ENCODE measurements around the gene ROR2. TPM values are rescaled to one million over a fixed set of nuclear protein-coding genes. Genes with fewer than 3 reads are reported as not detected.

ROR2 gene
- total RNA-seq, 2 donors from 2014 or later = 0.21 to 0.68 TPM

DNA sequence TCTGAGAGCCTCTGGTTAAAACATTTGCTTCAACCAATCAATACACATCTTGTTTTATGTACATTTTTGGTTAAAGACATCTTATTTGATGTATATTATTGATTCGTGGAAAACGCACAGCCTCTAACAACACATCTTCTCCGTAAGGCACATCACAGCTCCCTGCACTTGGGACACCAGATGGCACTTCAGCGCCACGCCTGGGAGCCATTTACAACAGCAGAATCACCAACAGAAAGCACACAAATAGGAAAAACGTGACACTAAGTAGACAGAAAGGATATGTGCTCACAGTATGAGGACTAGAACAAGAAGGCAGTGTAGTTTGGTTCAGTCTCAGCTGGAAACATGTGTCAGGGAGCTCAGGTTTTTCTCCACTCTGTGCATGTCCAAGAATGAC lies 199.7 kb downstream of the ROR2 start:
- no peak for DNase-seq (ENCODE audit: low spot score)
- Histone ChIP-seq H3K36me3 (no peaks in the 10 kb centered on the region), H3K4me1 (ENCODE audit: control insufficient read depth in 1 of 2, low read depth in 2 of 2) (no peaks in the 10 kb centered on the region), H3K4me3 (no peak overlapping the region), H3K9me3 (no peaks in the 10 kb centered on the region), H3K27ac (no peak overlapping the region), H3K27me3 (replicated peaks; ENCODE audit: insufficient read depth) (no peaks in the 10 kb centered on the region)
- ATAC-seq (ENCODE audit: insufficient number of reproducible peaks, low FRiP score, low read depth) = no peak
- TF ChIP-seq, protein P1, sequence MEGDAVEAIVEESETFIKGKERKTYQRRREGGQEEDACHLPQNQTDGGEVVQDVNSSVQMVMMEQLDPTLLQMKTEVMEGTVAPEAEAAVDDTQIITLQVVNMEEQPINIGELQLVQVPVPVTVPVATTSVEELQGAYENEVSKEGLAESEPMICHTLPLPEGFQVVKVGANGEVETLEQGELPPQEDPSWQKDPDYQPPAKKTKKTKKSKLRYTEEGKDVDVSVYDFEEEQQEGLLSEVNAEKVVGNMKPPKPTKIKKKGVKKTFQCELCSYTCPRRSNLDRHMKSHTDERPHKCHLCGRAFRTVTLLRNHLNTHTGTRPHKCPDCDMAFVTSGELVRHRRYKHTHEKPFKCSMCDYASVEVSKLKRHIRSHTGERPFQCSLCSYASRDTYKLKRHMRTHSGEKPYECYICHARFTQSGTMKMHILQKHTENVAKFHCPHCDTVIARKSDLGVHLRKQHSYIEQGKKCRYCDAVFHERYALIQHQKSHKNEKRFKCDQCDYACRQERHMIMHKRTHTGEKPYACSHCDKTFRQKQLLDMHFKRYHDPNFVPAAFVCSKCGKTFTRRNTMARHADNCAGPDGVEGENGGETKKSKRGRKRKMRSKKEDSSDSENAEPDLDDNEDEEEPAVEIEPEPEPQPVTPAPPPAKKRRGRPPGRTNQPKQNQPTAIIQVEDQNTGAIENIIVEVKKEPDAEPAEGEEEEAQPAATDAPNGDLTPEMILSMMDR (IDR thresholded peaks at IDR 0.05) = no peak

DNA sequence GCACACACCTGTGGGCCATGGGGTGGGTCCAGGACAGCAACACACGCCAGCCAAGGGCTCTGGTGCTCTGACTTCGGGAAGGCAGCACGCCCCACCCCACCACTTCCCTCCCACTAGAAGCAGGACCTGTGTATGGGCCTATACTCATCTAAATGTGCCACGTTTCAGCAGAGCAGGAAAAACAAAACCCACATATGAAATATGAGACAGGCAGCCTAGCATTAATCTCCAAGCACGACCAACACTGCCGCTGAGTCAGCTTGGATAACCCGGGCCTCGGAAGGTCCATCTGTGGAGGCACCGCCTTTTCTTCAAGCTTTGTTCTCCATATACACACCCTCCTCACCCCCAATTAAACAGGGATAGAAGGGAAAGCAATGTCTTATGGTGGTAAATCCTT lies 203.1 kb downstream of the ROR2 start:
- no peak for ATAC-seq (ENCODE audit: insufficient number of reproducible peaks, low FRiP score, low read depth)
- H3K4me3 ChIP-seq = no peak overlapping the region
- no peak overlapping the region for H3K27ac ChIP-seq
- no peaks in the 10 kb centered on the region for H3K4me1 ChIP-seq (ENCODE audit: control insufficient read depth in 1 of 2, low read depth in 2 of 2)
- DNase-seq (ENCODE audit: low spot score) = no peak
- no peaks in the 10 kb centered on the region for H3K36me3 ChIP-seq
- H3K9me3 ChIP-seq = no peaks in the 10 kb centered on the region
- TF ChIP-seq, protein P1 (IDR thresholded peaks at IDR 0.05) = no peak
- H3K27me3 ChIP-seq (replicated peaks; ENCODE audit: insufficient read depth) = no peaks in the 10 kb centered on the region

DNA sequence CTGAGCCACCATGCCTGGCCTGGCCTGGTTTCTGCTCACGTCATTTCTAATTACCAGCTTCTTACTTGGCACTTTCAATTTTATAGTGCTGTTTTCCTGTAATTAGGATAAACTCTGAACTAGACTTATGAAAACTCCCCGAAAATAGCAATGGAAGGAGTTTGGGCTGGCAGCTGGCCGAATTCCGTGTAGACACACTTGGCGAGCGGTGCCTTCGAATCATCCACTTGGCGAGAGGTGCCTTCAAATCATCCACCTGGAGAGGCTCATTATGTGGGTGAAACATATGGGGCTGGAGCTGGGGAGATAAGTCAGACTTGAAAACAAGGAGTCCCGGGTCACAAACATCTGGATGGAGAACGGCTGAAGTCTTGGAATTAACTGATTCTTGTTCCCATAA lies 203.7 kb downstream of the ROR2 start:
- Histone ChIP-seq H3K9me3 (no peaks in the 10 kb centered on the region), H3K27ac (no peak overlapping the region), H3K27me3 (replicated peaks; ENCODE audit: insufficient read depth) (no peaks in the 10 kb centered on the region), H3K4me1 (ENCODE audit: control insufficient read depth in 1 of 2, low read depth in 2 of 2) (no peaks in the 10 kb centered on the region), H3K36me3 (no peaks in the 10 kb centered on the region), H3K4me3 (no peak overlapping the region)
- TF ChIP-seq, protein P1 (IDR thresholded peaks at IDR 0.05) = no peak
- ATAC-seq (ENCODE audit: insufficient number of reproducible peaks, low FRiP score, low read depth) = no peak
- DNase-seq (ENCODE audit: low spot score) = no peak

DNA sequence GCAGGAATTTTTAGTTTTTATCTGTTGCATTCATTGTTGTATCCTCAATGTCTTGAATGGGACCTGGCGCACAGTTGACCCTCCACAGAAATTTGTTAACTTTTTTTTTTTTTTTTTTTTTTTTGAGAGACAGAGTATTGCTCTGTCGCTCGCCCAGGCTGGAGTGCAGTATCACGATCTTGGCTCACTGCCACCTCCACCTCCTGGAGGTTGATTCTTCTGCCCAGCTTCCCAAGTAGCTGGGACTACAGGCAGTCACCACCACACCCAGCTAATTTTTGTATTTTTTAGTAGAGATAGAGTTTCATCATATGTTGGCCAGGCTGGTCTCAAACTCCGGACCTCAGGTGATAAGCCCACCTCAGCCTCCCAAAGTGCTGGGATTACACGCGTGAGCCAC lies 205.9 kb downstream of the ROR2 start:
- no peak for ATAC-seq (ENCODE audit: insufficient number of reproducible peaks, low FRiP score, low read depth)
- H3K4me3 ChIP-seq = no peak overlapping the region
- DNase-seq (ENCODE audit: low spot score) = no peak
- H3K27ac ChIP-seq = no peak overlapping the region
- TF ChIP-seq, protein P1 (IDR thresholded peaks at IDR 0.05) = no peak
- no peaks in the 10 kb centered on the region for H3K36me3 ChIP-seq
- H3K4me1 ChIP-seq (ENCODE audit: control insufficient read depth in 1 of 2, low read depth in 2 of 2) = no peaks in the 10 kb centered on the region
- no peaks in the 10 kb centered on the region for H3K9me3 ChIP-seq
- H3K27me3 ChIP-seq (replicated peaks; ENCODE audit: insufficient read depth) = no peaks in the 10 kb centered on the region

DNA sequence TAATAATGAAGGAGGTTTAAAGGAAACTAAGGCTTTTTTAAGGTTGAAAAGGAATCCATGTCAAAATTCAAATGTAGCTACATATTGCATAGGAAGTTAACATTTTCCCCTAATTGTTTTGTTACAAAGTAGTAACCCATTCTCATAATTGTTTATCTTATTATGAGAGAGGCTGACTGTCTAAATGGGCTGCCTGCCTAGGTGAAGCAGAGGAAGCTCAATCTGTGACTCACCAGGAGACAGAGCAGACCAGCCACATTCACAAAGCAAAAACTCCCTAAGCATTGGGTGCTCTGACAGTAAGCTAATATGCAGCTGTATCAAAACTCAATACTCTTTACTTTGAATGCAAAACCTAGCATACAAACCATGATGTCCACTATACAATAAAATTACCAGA lies 208.5 kb downstream of the ROR2 start:
- Histone ChIP-seq H3K4me1 (ENCODE audit: control insufficient read depth in 1 of 2, low read depth in 2 of 2) (no peaks in the 10 kb centered on the region), H3K36me3 (no peaks in the 10 kb centered on the region), H3K27ac (no peak overlapping the region), H3K9me3 (no peaks in the 10 kb centered on the region), H3K27me3 (replicated peaks; ENCODE audit: insufficient read depth) (no peaks in the 10 kb centered on the region), H3K4me3 (no peak overlapping the region)
- no peak for DNase-seq (ENCODE audit: low spot score)
- TF ChIP-seq, protein P1 (IDR thresholded peaks at IDR 0.05) = no peak
- ATAC-seq (ENCODE audit: insufficient number of reproducible peaks, low FRiP score, low read depth) = no peak

Data from thoracic aorta (tissue), 2 donors.